GM12801 (cell line): ENCODE results near the gene LRRN2.

Source experiments
- CTCF ChIP-seq: IDR thresholded peaks from one replicate; pipeline ENCODE4 v1.5.1; 2011; ENCODE audit warnings: control low read depth; ENCODE audit not compliant: insufficient read length; ENCODE audit errors: extremely low read depth

The LRRN2 gene

GRCh38 chr1:204716660-204717059 lies 31.1 kb upstream of the LRRN2 start:
- no peak for TF ChIP-seq CTCF

- no peak for TF ChIP-seq CTCF
Observed at GRCh38 chr1:204714861-204715511, 29.4 kb upstream of the LRRN2 start.

- no peak for TF ChIP-seq CTCF
Observed at GRCh38 chr1:204714194-204714860, 28.8 kb upstream of the LRRN2 start.

GRCh38 chr1:204713541-204713940 lies 28.0 kb upstream of the LRRN2 start:
- no peak for TF ChIP-seq CTCF

GRCh38 chr1:204712708-204713430 lies 27.3 kb upstream of the LRRN2 start:
- no peak for TF ChIP-seq CTCF

- TF ChIP-seq CTCF: no peak
Observed at GRCh38 chr1:204711947-204712701, 26.6 kb upstream of the LRRN2 start.
